K562 (cell line): Measurements from ENCODE around the gene MAN2B1. TPM values are rescaled to one million over a fixed set of nuclear protein-coding genes. Genes with fewer than 3 reads are reported as not detected.

ENCODE experiments used
- ATF1 ChIP-seq, 2 experiments: fragments of 450-650 bp in 1 of 2; IDR thresholded peaks; 2 replicates each; pipeline ENCODE4 v1.6.1; 2016; ENCODE audit warnings: missing compliant biosample characterization in 1 of 2, missing genetic modification characterization in 1 of 2
- CBFB ChIP-seq: sonication (generic); formaldehyde crosslinking; IDR thresholded peaks from 2 replicates; pipeline ENCODE4 v1.4.0; 2020; ENCODE audit warnings: mild to moderate bottlenecking, missing genetic modification reagents
- DIDO1 ChIP-seq: fragments of 450-650 bp; IDR thresholded peaks from 2 replicates; pipeline ENCODE4 v1.6.1; 2016; ENCODE audit warnings: low read depth, missing biosample characterization, missing genetic modification characterization
- L3MBTL2 ChIP-seq: fragments of 450-650 bp; IDR thresholded peaks from 2 replicates; pipeline ENCODE4 v1.6.1; 2016; ENCODE audit warnings: mild to moderate bottlenecking, moderate library complexity
- POLR2G ChIP-seq: fragments of 200-400 bp; formaldehyde crosslinking; IDR thresholded peaks from 2 replicates; pipeline ENCODE4 v1.6.1; 2017; ENCODE audit warnings: low read depth, mild to moderate bottlenecking, antibody characterized with exemption, low read length, moderate library complexity
- RBM17 ChIP-seq: fragments of 200-400 bp; formaldehyde crosslinking; IDR thresholded peaks from 2 replicates; pipeline ENCODE4 v1.6.1; 2017; ENCODE audit warnings: low read depth, mild to moderate bottlenecking, low read length, borderline replicate concordance
- RUNX1 ChIP-seq: sonication (generic); IDR thresholded peaks from 2 replicates; pipeline ENCODE4 v1.6.1; 2016; ENCODE audit warnings: antibody characterized with exemption, low read depth
- ZBTB40 ChIP-seq, 2 experiments: fragments of 450-650 bp in 1 of 2; sonication (generic) in 1 of 2; formaldehyde crosslinking in 1 of 2; IDR thresholded peaks; 2 replicates each; pipeline versions ENCODE4 v1.7.1 to v1.9.0; 2016 to 2022; ENCODE audit warnings: inconsistent platforms in 1 of 2, mild to moderate bottlenecking in 1 of 2, missing genetic modification reagents in 1 of 2
- ZBTB7A ChIP-seq: IDR thresholded peaks from 2 replicates; pipeline ENCODE4 v1.6.1; 2011; ENCODE audit warnings: low read depth, mild to moderate bottlenecking, low read length, moderate library complexity, borderline replicate concordance; ENCODE audit not compliant: control insufficient read depth
- ZNF766 ChIP-seq: fragments of 200-800 bp; sonication (Bioruptor generic); conservative IDR thresholded peaks from 2 replicates; pipeline ENCODE4 v1.6.1; 2016; ENCODE audit warnings: missing genetic modification characterization, missing compliant biosample characterization
- polyA plus RNA-seq, 8 experiments: library from polyadenylated mRNA; depleted of rRNA in 4 of 8; stranded (reverse) in 5 of 8; unstranded in 3 of 8; fragments of >200 nt; fragmentation: Nextera tagmentation in 2 of 8; fragmentation: Illumina TruSeq in 1 of 8; extraction: Ambion mirVana in 2 of 8; extraction: Trizol in 1 of 8; gene quantifications; 2 replicates each; pipeline versions ENCODE4 v1.2.1 to v1.2.3, GENCODE V29; 2011 to 2014; ENCODE audit warnings: inconsistent platforms in 1 of 8, missing spikeins in 1 of 8
- total RNA-seq, 7 experiments: library from RNA; depleted of rRNA in 6 of 7; stranded (reverse); fragments of >200 nt in 6 of 7; fragmentation: Illumina TruSeq in 2 of 7; extraction: Trizol in 2 of 7; gene quantifications; 2 replicates each; pipeline versions ENCODE4 v1.2.1 to v1.2.3, GENCODE V29; 2011 to 2021; ENCODE audit warnings: low replicate concordance in 1 of 7
- TF ChIP-seq, protein P1 (sequence below): fragments of 200-800 bp; sonication (Bioruptor generic); IDR thresholded peaks from 2 replicates; pipeline ENCODE4 v1.6.1; 2016; ENCODE audit warnings: missing genetic modification characterization, missing compliant biosample characterization

Gene MAN2B1
- total and polyA plus RNA-seq, 9 of the 15 experiments (the other 6 are each of a cell fraction or from before 2014, with no cell fraction given), result 0.59 to 33.8 (median 11.4) TPM

GRCh38 chr19:12628040-12629022, 38.2 kb downstream of the MAN2B1 start (continued):
- TF ChIP-seq DIDO1 (no peak), POLR2G (0 out of 2 replicates have a peak, but pooled peaks have one; percentile 0), RUNX1 (no peak), ZNF766 (CRISPR knock-in tag) (0 out of 2 replicates have a peak, but pooled peaks have one; percentile 39), ZBTB7A (no peak), L3MBTL2 (no peak), ATF1 (CRISPR knock-in tag; IDR thresholded peaks at IDR 0.05) (no peak), ATF1 (tag; IDR thresholded peaks at IDR 0.05) (no peak), CBFB (CRISPR knock-in tag) (no peak), RBM17 (no peak), ZBTB40 (IDR thresholded peaks at IDR 0.05) (0 out of 2 replicates have a peak, but pooled peaks have one; percentile 23), ZBTB40 (CRISPR knock-in tag; IDR thresholded peaks at IDR 0.05) (no peak)
- TF ChIP-seq, protein P1, sequence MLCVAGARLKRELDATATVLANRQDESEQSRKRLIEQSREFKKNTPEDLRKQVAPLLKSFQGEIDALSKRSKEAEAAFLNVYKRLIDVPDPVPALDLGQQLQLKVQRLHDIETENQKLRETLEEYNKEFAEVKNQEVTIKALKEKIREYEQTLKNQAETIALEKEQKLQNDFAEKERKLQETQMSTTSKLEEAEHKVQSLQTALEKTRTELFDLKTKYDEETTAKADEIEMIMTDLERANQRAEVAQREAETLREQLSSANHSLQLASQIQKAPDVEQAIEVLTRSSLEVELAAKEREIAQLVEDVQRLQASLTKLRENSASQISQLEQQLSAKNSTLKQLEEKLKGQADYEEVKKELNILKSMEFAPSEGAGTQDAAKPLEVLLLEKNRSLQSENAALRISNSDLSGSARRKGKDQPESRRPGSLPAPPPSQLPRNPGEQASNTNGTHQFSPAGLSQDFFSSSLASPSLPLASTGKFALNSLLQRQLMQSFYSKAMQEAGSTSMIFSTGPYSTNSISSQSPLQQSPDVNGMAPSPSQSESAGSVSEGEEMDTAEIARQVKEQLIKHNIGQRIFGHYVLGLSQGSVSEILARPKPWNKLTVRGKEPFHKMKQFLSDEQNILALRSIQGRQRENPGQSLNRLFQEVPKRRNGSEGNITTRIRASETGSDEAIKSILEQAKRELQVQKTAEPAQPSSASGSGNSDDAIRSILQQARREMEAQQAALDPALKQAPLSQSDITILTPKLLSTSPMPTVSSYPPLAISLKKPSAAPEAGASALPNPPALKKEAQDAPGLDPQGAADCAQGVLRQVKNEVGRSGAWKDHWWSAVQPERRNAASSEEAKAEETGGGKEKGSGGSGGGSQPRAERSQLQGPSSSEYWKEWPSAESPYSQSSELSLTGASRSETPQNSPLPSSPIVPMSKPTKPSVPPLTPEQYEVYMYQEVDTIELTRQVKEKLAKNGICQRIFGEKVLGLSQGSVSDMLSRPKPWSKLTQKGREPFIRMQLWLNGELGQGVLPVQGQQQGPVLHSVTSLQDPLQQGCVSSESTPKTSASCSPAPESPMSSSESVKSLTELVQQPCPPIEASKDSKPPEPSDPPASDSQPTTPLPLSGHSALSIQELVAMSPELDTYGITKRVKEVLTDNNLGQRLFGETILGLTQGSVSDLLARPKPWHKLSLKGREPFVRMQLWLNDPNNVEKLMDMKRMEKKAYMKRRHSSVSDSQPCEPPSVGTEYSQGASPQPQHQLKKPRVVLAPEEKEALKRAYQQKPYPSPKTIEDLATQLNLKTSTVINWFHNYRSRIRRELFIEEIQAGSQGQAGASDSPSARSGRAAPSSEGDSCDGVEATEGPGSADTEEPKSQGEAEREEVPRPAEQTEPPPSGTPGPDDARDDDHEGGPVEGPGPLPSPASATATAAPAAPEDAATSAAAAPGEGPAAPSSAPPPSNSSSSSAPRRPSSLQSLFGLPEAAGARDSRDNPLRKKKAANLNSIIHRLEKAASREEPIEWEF (CRISPR knock-in tag), result no peak
